Testis (tissue), 2 donors: Measurements from ENCODE around the gene MANSC1.

Experiments
- CTCF ChIP-seq, 3 experiments: fragments of 450-650 bp in 2 of 3; fragments of 200-600 bp in 1 of 3; sonication (generic) in 1 of 3; IDR thresholded peaks; one replicate each; pipeline ENCODE4 v1.5.1; 2016 to 2019; ENCODE audit warnings: antibody characterized with exemption in 3 of 3, mild to moderate bottlenecking in 2 of 3, moderate library complexity in 1 of 3
- POLR2A ChIP-seq: fragments of 450-650 bp; IDR thresholded peaks from one replicate; pipeline ENCODE4 v1.6.1; 2017; ENCODE audit warnings: antibody characterized with exemption, mild to moderate bottlenecking, moderate library complexity

- TF ChIP-seq CTCF (IDR thresholded peaks at IDR 0.05): no peak
- TF ChIP-seq POLR2A: no peak
These were observed 14.9 kb upstream of the MANSC1 start for GRCh38 chr12:12364787-12365445.
